ENCODE data around the gene FAM236A.
"Not testable (repeated sequence)": the region's sequence is repeated elsewhere in the genome, so short reads cannot be mapped to it uniquely, and the experiment has no call there.

DNA sequence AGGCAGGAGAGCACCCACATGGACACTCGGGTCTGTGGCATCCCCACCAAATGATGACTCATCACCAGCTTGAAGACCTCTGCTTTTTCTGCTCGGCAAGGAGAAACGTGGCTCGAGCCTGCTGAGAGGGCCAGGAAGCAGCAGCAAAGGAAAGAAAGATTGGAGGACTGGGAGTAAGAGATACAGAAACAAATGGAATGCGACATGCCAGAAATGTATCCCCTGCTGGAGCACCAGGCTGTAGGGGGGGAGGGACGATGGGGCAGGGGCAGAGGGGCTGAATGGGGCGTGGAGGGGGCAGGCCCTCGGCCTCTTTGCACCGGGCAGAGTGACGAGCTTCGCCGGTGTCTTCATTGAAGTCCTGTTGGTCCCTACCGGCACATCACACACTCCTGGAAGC is 25.7 kb upstream of the FAM236A start, which contains the start of gene FAM236C:
- TF ChIP-seq, protein P1, sequence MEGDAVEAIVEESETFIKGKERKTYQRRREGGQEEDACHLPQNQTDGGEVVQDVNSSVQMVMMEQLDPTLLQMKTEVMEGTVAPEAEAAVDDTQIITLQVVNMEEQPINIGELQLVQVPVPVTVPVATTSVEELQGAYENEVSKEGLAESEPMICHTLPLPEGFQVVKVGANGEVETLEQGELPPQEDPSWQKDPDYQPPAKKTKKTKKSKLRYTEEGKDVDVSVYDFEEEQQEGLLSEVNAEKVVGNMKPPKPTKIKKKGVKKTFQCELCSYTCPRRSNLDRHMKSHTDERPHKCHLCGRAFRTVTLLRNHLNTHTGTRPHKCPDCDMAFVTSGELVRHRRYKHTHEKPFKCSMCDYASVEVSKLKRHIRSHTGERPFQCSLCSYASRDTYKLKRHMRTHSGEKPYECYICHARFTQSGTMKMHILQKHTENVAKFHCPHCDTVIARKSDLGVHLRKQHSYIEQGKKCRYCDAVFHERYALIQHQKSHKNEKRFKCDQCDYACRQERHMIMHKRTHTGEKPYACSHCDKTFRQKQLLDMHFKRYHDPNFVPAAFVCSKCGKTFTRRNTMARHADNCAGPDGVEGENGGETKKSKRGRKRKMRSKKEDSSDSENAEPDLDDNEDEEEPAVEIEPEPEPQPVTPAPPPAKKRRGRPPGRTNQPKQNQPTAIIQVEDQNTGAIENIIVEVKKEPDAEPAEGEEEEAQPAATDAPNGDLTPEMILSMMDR (IDR thresholded peaks at IDR 0.05), result not testable (repeated sequence)
- TF ChIP-seq POLR2A (IDR thresholded peaks at IDR 0.05), result not testable (repeated sequence)
